Subcutaneous preadipocyte (primary cell): ENCODE data around the gene SH3GLB2. TPM values are rescaled to one million over a fixed set of nuclear protein-coding genes. Genes with fewer than 3 reads are reported as not detected.

ENCODE experiments used
- total RNA-seq: library from RNA; depleted of rRNA; stranded (reverse); fragments of >200 nt; gene quantifications from 2 replicates; pipeline ENCODE4 v1.2.3, GENCODE V29; 2012

Gene SH3GLB2
- 30.5 and 36.8 TPM in 2 replicates for total RNA-seq

GRCh38 chr9:129028192-129028966 lies at the start of gene SH3GLB2:
Gene SH3GLB2, minus strand, starts transcription at chr9:129028331. Its CDS starts 177 bp downstream, at chr9:129028154.

GRCh38 chr9:129036241-129036922 lies 8.3 kb upstream of the SH3GLB2 start, which contains the start of gene MIGA2:
Gene MIGA2, plus strand, starts transcription at chr9:129036626. Its CDS starts 3,969 bp downstream, at chr9:129040595.

Other genes with a start within 250 kb of the SH3GLB2 start
- gene TBC1D13, start 241.1 kb downstream of the SH3GLB2 start, total RNA-seq: 8.8 and 9.2 TPM in 2 replicates
- gene ENDOG, start 209.8 kb downstream of the SH3GLB2 start, total RNA-seq: 20.6 and 22.7 TPM in 2 replicates
- gene SPOUT1, start 198.5 kb downstream of the SH3GLB2 start, total RNA-seq: 15.1 and 20.5 TPM in 2 replicates
- 7.3 and 9.8 TPM in 2 replicates for gene KYAT1, start 146.4 kb downstream of the SH3GLB2 start, total RNA-seq
- 41.5 and 54.5 TPM in 2 replicates for gene LRRC8A, start 146.2 kb downstream of the SH3GLB2 start, total RNA-seq
- 3.3 and 11.4 TPM in 2 replicates for gene PHYHD1, start 107.3 kb downstream of the SH3GLB2 start, total RNA-seq
- gene DOLK, start 80.7 kb downstream of the SH3GLB2 start, total RNA-seq: 22.4 and 27.6 TPM in 2 replicates
- gene NUP188, start 80.6 kb downstream of the SH3GLB2 start, total RNA-seq: 51.4 and 80.2 TPM in 2 replicates
- 16.9 and 24.6 TPM in 2 replicates for gene MIGA2, start 8.3 kb upstream of the SH3GLB2 start, total RNA-seq
- 8.1 and 11.3 TPM in 2 replicates for gene DOLPP1, start 52.8 kb upstream of the SH3GLB2 start, total RNA-seq
- 67.1 and 81.9 TPM in 2 replicates for gene CRAT, start 82.5 kb upstream of the SH3GLB2 start, total RNA-seq
- 71.3 and 81.3 TPM in 2 replicates for gene PTPA, start 83.1 kb upstream of the SH3GLB2 start, total RNA-seq
- gene IER5L, start 149.9 kb upstream of the SH3GLB2 start, total RNA-seq: 39.5 and 47.0 TPM in 2 replicates